GM19455 (cell line): ENCODE measurements around the gene NRIP3.

Source experiments
- ATAC-seq: cut with Tn5 transposase; IDR thresholded peaks from one replicate; pipeline ENCODE4 v1.9.1; 2021; ENCODE audit not compliant: unreplicated experiment

NRIP3 gene

DNA sequence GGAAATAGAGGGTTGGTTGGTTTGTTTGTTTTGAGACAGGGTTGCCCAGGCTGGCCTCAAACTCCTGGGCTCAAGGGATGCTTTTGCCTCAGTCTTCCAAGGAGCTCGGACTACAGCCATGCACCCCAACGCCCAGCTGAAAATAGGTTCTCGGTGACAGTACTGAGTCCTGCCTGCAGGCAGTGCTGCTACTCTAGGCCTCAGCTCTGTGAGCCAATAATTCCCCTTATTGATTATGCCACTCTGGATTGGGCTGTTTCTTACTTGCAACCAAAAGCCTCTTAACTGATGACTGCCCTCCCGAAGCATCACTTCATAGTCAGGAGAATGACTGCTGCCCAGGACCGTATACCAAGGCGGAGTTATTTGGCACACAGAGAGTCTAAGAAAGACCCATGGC is 69.9 kb downstream of the NRIP3 start:
- ATAC-seq: no peak

DNA sequence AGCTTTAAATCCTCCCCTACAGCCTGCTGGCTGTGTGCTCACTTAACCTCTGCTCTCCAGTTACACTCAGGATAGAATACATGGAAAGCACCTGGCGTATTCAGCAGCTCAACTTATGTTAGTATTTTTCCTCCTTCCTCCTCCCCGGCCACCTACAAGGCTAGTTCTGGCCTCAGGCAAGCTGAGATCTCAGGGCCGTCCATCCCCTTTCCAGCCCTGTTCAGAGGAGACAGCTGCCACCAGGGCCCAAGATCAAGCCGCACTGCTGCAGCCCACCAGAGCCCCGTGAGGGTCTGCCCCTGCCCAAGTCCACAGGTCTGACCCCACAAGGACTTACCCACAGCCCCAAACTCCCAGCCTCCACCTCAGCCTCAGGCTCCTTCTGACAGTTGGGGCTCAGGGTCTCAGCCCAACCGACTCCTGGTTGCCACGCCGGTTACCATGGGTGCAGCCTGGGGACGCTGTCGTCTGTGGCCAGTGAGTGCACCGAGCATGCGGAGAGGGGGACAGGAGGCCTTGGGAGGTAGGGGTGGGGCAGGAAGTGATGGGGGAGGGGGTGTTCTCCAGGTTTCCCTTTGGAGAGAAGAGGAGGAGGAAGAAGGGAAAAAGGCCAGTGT is 71.1 kb downstream of the NRIP3 start, which contains the start of gene C11orf16:
TSS of gene C11orf16 (minus strand) at position 384 of the 617 bp plus-strand sequence. CDS start 639 bp downstream, outside the sequence.
- ATAC-seq: no peak
